ENCODE results near the gene ABHD11.
"Not testable (repeated sequence)": the region's sequence is repeated elsewhere in the genome, so short reads cannot be mapped to it uniquely, and the experiment has no call there.

Gene ABHD11, protein sequence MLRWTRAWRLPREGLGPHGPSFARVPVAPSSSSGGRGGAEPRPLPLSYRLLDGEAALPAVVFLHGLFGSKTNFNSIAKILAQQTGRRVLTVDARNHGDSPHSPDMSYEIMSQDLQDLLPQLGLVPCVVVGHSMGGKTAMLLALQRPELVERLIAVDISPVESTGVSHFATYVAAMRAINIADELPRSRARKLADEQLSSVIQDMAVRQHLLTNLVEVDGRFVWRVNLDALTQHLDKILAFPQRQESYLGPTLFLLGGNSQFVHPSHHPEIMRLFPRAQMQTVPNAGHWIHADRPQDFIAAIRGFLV

GRCh38 chr7:73738612-73739386 is at the start of gene ABHD11:
TSS of gene ABHD11 (minus strand) at chr7:73738802. CDS start at chr7:73738770, 32 bp downstream.
- DNase-seq: peak; percentile 98

DNA sequence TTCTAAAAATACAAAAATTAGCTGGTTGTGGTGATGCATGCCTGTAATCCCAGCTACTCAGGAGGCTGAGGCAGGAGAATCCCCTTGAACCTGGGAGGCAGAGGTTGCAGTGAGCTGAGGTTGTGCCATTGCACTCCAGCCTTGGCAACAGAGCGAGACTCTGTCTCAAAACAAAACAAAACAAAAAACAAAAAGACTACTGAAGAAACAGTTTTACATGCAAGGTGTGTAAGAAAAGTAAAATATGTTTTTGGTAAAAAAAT is 49.1 kb upstream of the ABHD11 start:
- not testable (repeated sequence) for DNase-seq

GRCh38 chr7:73786588-73786987 is 48.0 kb upstream of the ABHD11 start:
- no peak for DNase-seq

DNA sequence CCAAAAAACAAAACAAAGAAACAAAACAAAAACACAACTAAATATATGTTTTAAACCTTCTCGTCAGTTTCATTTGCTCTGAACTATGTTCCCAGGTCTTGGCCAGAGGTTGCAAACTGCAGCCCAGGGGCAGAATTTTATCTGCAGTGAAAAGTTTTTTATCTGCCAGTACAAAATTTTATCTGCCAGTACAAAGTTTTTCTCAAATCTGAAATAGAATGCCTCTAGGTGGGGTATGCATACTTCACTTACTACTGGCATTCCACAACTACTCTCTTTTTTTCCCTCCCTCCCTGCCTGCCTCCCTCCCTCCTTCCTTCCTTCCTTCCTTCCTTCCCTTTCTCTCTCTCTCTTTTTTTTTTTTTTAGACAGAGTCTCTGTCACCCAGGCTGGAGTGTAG is 40.9 kb upstream of the ABHD11 start:
- no peak for DNase-seq

GRCh38 chr7:73778801-73779389 is 40.3 kb upstream of the ABHD11 start:
- DNase-seq: no peak

DNA sequence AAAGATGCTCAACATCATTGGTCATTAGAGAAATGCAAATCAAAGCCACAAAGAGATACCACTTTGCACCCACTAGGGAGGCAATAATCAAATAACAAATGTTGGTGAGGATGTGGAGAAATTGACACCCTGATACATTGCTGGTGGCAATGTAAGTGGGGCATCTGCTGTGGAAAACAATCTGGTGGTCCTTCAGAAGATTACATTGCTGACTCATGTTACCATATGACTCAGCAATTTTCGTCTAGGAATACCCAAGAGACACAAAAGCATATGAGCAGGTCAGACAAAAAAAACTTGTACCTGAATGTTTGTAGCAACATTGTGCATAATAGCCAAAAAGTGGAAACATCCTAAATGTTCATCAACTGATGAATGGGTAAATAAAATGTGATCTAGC is 36.3 kb upstream of the ABHD11 start:
- no peak for DNase-seq

DNA sequence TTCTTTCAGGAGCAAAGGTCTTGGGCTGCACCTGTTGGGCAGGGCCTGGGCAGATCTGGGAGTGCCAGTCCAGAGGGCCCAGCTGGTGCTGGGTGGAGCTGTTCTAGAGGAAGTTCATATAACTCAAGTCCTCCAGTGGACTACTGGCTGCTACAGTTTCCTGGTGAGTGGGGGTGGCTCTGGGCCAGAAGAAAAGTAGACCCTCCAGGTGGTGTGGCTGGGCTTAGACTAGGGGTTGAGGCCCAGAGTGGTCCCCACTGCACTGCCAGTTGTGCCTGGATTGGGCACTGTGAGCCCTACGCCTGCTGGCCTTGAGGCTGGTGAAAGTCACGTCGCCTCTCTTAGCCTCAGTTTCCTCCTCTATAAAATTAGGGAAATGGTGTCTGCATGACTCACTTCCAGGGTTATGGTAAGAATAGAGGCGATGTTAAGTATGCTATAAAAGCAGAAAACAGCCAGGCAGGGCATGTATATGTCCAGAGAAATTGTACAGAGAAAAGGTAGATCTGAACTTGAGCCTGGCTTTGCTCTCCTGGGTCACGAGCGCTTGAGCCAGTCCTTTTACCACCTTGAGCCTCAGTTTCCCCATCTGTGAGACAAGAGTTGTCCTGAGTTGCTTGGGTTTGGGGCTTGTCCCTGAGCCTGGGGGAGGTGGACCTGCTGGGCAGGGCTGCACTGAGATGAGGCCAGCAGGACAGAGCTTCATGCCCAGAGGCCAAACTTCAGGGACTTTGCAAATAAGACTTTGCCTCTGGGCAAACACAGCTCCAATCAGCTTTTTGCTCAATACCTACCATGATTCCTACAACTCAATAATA is 35.3 kb upstream of the ABHD11 start:
- no peak for DNase-seq

DNA sequence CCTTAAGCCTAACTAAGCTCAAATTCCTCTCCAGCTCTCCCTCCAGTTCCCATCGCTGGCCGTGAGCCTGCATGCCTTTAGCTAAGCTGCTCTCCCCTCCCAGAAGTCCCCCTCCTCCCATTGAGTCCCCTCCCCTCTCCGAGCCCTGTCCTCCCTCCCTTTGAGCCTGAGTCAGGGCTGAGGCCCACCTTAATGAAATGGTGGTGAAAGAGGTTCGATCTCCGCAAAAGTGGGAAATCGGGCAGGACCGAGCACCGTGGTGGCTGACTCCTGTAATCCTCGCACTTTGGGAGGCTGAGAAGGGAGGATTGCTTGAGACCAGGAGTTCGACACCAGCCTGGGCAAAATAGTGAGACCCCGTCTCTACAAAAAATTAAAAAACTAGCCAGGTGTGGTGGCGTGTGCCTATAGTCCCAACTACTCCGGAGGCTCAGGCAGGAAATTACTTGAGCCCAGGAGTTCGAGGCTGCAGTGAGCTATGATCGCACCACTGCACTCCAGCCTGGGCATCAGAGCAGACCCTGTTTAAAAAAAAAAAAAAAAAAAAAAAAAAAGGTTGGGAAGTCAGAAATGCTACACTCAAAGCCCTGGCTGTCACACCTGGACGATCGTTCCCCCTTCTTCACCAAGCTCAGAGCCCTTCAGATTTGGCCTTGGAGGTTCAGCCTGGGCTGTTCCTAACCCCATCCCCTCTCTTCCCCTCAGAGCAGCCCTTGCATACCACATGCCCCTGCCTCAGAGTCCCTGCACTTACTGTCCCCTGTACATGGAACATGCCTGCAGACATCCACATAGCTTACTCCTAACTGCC is 32.5 kb upstream of the ABHD11 start:
- DNase-seq: no peak

- DNase-seq: no peak
Measured at GRCh38 chr7:73770002-73770859, 31.6 kb upstream of the ABHD11 start, which contains the start of gene CLDN3. TSS of gene CLDN3 (minus strand) at chr7:73770270. CDS start at chr7:73770049, 221 bp downstream.

DNA sequence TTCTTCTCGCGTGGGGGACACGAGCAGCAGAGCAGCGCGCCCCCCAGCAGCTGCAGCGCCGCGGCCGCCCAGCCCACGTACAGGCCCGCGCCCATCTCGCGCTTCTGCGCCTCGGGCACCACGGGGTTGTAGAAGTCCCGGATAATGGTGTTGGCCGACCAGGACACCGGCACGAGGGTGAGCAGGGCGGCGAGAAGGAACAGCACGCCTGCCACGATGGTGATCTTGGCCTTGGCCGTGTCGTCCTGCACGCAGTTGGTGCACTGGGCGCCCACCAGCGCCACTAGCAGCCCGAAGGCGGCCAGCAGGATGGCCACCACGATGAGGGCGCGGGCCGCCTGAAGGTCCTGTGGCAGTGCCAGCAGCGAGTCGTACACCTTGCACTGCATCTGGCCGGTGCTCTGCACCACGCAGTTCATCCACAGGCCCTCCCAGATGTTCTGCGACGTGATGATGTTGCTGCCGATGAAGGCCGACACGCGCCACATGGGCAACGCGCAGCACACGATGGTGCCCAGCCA is 30.9 kb upstream of the ABHD11 start:
- no peak for DNase-seq

DNA sequence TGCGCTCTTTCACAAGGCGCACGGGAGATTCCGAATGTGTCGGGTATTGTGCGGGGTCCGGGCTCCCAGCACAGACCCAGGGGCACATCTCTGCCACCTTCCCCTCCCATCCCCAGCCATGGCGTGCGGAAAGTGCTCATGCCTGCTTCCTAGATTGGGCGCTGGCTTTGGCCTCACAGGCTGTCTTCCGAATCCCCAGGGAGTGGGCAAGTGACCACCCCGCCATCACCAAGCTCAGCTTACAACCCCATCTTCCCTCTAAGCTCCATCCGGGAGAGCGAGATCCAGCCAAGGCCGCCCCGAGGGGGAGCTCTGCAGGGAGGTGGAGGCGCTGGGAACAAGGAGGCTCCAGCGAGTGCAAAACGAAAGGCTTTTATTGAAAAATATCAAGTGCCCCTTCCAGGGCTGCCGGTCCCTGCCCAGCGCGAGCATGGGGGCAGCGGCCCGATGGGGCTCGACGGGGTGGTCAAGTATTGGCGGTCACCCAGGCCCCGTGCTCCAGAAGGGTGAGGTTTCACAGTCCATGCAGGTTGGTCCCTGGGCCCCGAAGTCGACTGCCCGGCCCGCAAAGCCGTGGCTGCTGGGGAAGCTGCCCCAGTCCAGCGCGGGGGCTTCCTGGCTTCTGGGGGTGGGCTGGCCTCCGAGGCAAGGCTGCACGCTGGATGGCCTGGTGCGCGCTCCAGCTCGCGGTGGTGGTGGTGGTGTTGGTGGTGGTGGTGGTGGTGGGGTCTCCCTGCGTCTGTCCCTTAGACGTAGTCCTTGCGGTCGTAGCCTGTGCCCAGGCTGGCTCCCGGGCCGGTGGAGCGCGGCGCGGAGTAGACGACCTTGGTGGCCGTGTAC is 30.3 kb upstream of the ABHD11 start:
- no peak for DNase-seq

DNA sequence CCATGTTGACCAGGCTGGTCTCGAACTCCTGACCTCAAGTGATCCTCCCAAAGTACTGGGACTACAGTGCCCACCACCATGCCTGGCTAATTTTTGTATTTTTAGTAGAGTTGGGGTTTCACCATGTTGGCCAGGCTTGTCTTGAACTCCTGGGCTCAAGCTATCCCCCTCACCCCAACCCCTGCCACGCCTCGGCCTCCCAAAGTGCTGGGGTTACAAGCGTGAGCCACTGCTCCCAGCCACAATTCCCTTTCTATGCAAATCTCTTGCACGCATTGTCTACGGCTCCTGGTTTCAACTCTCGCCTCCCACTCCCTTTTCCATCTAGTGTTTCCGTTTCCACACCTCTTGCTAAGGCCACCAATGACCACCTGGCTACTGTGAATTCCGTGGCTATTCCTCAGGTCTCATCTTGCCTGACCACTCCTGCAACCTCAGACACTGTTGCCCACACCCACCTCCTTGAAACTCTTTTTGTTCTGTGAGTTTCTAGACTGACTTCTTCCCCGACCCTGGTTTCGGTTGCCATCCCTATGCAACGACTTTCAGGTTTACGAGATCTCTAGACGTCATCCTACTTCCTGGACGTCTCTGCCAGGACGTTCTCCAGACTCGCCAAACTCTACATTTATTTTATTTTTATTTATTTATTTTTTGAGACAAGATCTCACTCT is 28.1 kb upstream of the ABHD11 start:
- no peak for DNase-seq

- no peak for DNase-seq
Measured at GRCh38 chr7:73762659-73762999, 24.0 kb upstream of the ABHD11 start.

DNA sequence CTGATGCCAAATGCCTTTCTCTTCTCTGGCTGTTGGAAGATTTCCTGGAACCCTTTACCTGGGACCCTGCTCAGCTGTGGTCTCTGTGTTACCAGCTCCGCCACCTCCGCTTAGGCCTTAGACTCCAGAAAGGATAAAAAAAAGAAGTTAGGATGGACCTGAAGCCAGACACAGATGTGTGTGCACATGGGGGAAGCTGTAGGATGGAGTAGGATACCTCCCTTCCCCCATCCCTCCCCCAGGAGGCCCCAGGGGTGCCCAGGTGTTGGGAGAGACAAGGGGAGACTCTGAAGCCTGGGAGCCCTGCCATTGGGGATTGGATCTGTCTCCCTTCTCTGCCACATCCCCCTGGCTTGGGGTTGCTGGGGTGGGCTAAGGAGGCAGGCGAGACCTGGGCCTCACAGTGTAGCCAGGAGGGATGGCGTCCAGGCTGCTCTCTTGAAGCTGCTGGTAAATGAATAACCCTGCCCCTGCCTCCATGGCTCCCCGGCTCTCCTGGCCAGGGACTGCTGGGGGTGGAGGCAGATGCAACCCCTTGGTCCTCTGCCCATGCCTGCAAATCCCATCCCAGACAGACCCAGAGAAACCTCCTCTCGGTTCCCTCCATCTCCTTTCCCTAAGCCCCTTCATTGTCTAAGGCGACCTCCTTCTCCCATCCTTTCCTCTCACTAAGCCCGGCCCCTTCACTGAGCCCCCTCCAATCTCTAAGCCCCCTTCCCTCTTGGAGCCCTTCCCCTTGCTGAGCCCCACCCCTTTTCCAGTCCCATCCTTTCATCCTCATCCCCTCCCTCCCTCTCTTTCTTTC is 23.5 kb upstream of the ABHD11 start:
- no peak for DNase-seq

GRCh38 chr7:73758581-73759138 is 20.1 kb upstream of the ABHD11 start:
- no peak for DNase-seq

DNA sequence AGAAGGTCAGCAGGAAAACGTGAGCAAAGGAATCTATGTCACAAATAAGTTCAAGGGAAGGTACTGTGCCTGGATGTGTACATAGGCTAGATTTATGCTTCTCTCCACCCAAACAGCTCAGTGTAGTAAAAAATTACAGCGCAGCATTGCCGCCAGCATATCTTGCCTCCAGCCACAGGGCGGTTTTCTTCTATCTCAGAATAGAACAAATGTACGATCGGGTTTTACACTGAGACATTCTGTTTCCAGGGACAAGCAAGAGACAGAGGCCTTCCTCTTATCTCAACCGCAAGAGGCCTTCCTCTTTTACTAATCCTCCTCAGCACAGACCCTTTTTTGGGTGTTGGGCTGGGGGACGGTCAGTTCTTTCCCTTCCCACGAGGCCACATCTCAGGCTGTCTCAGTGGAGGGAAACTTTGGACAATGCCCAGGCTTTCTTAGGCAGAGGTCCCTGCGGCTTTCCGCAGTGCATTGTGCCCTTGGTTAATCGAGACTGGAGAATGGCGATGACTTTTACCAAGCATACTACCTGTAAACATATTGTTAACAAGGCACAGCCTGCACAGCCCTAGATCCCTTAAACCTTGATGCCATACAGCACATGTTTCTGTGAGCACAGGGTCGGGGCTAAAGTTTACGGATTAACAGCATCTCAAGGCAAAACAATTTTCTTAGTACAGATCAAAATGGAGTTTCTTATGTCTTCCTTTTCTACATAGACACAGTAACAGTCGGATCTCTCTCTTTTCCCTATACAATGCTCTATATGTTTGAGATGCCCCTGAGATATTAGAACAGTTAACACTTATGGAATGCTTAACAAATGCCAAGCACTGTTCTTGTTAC is 11.6 kb upstream of the ABHD11 start:
- DNase-seq: no peak

- no peak for DNase-seq
Measured at GRCh38 chr7:73746378-73746777, 7.8 kb upstream of the ABHD11 start.
